ENCODE data around the gene KIAA1328.

Gene KIAA1328

DNA sequence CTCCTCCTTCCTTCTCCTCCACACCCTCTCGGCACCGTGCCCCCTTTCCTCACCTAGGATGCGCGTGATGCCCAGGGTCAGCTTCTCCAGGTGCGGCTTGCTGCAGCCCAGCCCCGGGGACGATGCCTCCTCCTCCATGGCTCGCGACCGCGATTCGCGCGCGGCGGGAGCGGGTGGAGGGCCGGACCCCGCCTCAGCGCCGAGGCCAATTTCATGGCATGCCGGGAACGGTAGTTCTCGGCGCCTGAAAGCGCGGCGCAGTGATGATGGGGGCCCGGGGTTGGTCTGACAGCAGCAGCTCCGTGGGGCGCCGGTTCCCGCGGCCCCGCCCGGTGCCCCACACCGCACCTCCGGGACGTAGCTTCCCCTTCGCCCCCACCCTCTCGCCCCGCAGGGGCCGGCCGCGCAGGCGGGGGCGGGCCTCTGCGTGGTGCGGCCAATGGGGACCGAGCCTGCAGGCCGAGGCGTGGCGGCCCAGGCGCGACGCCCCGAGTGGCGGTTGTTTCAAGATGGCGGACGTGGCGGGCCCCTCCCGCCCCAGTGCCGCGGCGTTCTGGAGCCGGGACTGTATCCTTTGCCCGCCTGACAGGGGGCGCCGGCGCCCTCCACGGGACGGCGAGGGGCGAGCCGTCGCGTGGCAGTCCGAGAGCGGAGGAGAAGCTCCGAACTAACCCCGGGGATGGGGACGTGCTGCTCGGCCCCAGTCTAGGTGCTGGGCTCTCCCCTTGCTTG lies at the start of gene KIAA1328, which contains the start of gene TPGS2:
TSS of gene KIAA1328 (plus strand) at position 498 of the 732 bp plus-strand sequence. CDS start at position 510, 12 bp downstream.
TSS of gene TPGS2 (minus strand) at position 373 of the 732 bp plus-strand sequence. CDS start at position 138, 235 bp downstream.
- no peaks in the 10 kb centered on the region for H3K27me3 ChIP-seq (ENCODE audit: control insufficient read depth, insufficient read depth, low read length)
- H3K4me1 ChIP-seq (ENCODE audit: control insufficient read depth, insufficient read depth, low read length): peaks cover 2% of the 10 kb centered on the region
- H3K4me3 ChIP-seq (ENCODE audit: low read depth, low read length): peak within 1 kb of the TSS; percentile 96
- H3K9me3 ChIP-seq (ENCODE audit: control insufficient read depth, insufficient read depth, low read length): no peaks in the 10 kb centered on the region
- H3K36me3 ChIP-seq (ENCODE audit: control insufficient read depth, insufficient read depth, low read length): no peaks in the 10 kb centered on the region
- peak within 1 kb of the TSS; percentile 84 for H3K9ac ChIP-seq (ENCODE audit: low read depth, low read length)

DNA sequence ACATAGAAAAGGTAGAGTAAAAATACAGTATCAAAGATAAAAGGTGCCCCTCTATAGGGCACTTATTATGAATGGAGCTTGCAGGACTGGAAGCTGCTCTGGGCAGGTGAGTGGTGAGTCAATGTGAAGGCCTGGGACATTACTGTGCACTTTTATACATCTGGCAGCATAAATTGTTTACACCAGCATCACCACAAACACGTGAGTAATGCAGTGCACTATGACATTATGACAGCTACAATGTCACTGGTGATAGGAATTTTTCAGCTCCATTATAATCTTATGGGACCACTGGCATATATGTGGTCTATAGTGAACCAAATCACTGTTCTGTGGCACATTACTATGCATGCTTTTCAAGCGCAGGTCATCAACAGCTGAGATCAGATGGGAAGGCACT lies 48.2 kb upstream of the KIAA1328 start:
- H3K36me3 ChIP-seq (ENCODE audit: control insufficient read depth, insufficient read depth, low read length): no peaks in the 10 kb centered on the region
- no peaks in the 10 kb centered on the region for H3K4me1 ChIP-seq (ENCODE audit: control insufficient read depth, insufficient read depth, low read length)
- H3K4me3 ChIP-seq (ENCODE audit: low read depth, low read length): no peak overlapping the region
- H3K27me3 ChIP-seq (ENCODE audit: control insufficient read depth, insufficient read depth, low read length): no peaks in the 10 kb centered on the region
- no peak overlapping the region for H3K9ac ChIP-seq (ENCODE audit: low read depth, low read length)
- H3K9me3 ChIP-seq (ENCODE audit: control insufficient read depth, insufficient read depth, low read length): no peaks in the 10 kb centered on the region

DNA sequence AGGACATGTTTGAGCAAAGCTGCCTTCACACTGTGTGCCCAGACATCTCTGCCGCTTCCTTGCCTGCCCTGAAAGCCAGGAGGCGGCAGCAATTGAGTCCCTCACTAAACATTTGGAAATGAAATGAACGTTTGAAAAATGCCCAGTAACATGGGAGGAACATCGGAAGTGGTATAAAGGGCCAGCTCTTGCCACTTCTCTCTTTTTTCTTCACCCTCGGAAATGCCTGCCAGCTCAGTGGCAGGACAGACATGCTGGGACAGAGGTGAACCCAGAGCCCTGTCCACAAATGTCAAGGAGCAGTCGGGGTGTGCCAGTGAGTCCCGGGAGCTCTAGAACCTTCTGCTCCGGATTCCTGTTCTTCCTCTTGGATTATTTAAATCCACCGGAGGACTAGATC lies 46.2 kb upstream of the KIAA1328 start:
- H3K36me3 ChIP-seq (ENCODE audit: control insufficient read depth, insufficient read depth, low read length): no peaks in the 10 kb centered on the region
- no peak overlapping the region for H3K4me3 ChIP-seq (ENCODE audit: low read depth, low read length)
- no peaks in the 10 kb centered on the region for H3K4me1 ChIP-seq (ENCODE audit: control insufficient read depth, insufficient read depth, low read length)
- no peaks in the 10 kb centered on the region for H3K27me3 ChIP-seq (ENCODE audit: control insufficient read depth, insufficient read depth, low read length)
- H3K9me3 ChIP-seq (ENCODE audit: control insufficient read depth, insufficient read depth, low read length): no peaks in the 10 kb centered on the region
- H3K9ac ChIP-seq (ENCODE audit: low read depth, low read length): no peak overlapping the region

DNA sequence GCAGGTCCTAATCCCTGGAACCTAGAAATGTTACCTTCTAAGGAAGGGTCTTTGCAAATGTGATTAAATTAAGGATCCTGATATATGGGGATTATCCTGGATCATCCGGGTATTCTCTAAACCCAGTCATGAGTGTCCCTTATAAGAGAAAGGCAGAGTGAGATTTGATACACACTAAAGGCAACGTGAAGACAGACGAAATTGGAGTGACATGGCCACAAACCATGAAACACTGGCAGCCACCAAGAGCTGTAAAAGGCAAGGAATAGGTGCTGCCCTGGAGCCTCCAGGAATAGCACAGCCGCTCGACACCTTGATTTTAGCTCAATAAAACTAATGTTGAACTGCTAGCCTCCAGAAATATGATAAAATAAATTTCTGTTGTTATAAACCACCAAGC lies 45.1 kb upstream of the KIAA1328 start:
- H3K9ac ChIP-seq (ENCODE audit: low read depth, low read length): no peak overlapping the region
- H3K4me1 ChIP-seq (ENCODE audit: control insufficient read depth, insufficient read depth, low read length): no peaks in the 10 kb centered on the region
- no peaks in the 10 kb centered on the region for H3K36me3 ChIP-seq (ENCODE audit: control insufficient read depth, insufficient read depth, low read length)
- H3K4me3 ChIP-seq (ENCODE audit: low read depth, low read length): no peak overlapping the region
- H3K9me3 ChIP-seq (ENCODE audit: control insufficient read depth, insufficient read depth, low read length): no peaks in the 10 kb centered on the region
- H3K27me3 ChIP-seq (ENCODE audit: control insufficient read depth, insufficient read depth, low read length): no peaks in the 10 kb centered on the region

DNA sequence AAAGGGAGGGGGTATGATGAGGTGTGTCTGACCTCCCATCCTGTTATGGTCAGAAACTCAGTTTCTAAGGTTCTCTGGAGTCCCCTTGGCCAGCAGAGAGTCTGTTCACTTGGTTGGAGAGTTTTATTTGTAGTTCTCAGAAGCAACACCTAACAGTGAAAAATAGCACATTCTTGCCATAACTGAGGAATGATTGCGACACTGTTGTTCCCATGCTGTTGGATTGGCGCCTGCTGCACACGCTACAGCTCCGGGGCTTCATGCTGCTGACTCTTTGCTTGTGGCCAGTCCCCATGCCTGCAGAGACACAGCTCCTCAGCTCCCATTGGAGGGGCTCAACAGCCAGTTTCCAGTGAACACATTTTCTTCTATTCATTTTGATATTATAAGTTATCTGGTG lies 42.2 kb upstream of the KIAA1328 start:
- H3K36me3 ChIP-seq (ENCODE audit: control insufficient read depth, insufficient read depth, low read length): no peaks in the 10 kb centered on the region
- H3K4me1 ChIP-seq (ENCODE audit: control insufficient read depth, insufficient read depth, low read length): no peaks in the 10 kb centered on the region
- H3K9ac ChIP-seq (ENCODE audit: low read depth, low read length): no peak overlapping the region
- H3K9me3 ChIP-seq (ENCODE audit: control insufficient read depth, insufficient read depth, low read length): no peaks in the 10 kb centered on the region
- no peak overlapping the region for H3K4me3 ChIP-seq (ENCODE audit: low read depth, low read length)
- no peaks in the 10 kb centered on the region for H3K27me3 ChIP-seq (ENCODE audit: control insufficient read depth, insufficient read depth, low read length)

DNA sequence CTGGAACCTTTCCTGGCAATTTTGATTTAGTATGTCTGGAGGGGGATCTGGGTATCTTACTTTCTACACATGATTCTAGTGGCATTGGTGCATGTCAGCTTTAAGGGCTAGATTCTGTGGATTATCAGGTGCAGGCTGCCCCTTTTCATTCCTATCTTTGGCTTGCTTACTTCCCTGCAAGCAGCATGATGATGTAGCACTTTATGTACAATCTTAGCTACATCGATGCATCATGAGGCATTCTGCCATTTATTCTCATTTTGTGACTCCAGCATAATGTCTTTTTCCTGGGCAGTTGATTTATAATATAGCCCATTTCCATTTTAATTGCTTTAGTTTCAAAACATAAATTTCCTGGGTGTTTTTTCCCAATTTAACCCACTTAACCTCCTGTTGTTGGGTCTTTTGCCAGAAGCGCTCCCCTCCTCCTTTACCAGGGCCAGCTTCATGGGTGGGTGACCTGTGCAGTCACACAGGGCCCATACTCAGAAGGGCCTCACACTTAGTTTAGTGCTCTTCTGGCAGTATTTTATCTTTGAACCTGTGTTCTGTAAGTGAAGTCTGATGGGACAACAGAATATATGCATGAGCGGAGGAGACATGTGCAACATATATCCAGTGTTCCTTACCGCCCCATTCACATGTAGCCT lies 36.2 kb upstream of the KIAA1328 start:
- no peaks in the 10 kb centered on the region for H3K36me3 ChIP-seq (ENCODE audit: control insufficient read depth, insufficient read depth, low read length)
- no peaks in the 10 kb centered on the region for H3K9me3 ChIP-seq (ENCODE audit: control insufficient read depth, insufficient read depth, low read length)
- no peaks in the 10 kb centered on the region for H3K27me3 ChIP-seq (ENCODE audit: control insufficient read depth, insufficient read depth, low read length)
- no peaks in the 10 kb centered on the region for H3K4me1 ChIP-seq (ENCODE audit: control insufficient read depth, insufficient read depth, low read length)
- H3K4me3 ChIP-seq (ENCODE audit: low read depth, low read length): no peak overlapping the region
- H3K9ac ChIP-seq (ENCODE audit: low read depth, low read length): no peak overlapping the region

DNA sequence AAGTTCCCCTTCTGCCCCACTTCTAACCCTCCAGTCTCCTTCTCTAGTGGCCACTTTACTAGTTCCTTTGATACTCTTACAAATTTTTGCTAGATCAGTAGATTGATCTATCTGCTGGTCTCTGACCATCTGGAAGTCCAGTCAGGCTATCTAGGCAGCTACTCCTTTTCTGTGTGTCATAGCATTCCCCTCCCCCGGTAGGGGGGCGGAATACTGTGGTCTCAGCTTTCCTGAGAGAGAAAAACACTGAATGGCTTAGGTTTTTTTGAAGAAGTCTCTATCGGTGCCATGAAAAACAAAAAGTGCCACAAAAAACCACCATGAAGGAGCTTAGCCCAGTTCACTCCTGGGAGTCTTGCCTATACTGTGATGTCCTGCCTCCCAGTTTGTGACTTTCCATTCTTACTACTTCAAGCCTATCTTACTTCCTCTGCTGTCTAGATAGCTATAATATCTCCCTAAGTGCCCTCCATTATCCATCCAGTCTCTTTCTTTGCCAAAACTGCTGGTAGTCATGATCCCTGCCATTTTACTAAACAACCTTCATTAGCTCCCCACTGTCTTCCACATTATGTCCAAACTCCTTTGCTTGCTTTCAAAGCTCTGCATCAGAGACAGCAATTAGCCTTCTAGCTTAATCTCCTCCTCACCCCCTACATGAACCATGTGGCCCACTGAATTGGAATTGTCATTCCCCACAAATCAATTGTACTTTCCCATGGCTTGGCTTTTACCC lies 30.0 kb upstream of the KIAA1328 start:
- Histone ChIP-seq H3K36me3 (ENCODE audit: control insufficient read depth, insufficient read depth, low read length) (peaks cover 6% of the 10 kb centered on the region), H3K4me1 (ENCODE audit: control insufficient read depth, insufficient read depth, low read length) (no peaks in the 10 kb centered on the region), H3K4me3 (ENCODE audit: low read depth, low read length) (no peak overlapping the region), H3K27me3 (ENCODE audit: control insufficient read depth, insufficient read depth, low read length) (no peaks in the 10 kb centered on the region), H3K9me3 (ENCODE audit: control insufficient read depth, insufficient read depth, low read length) (no peaks in the 10 kb centered on the region), H3K9ac (ENCODE audit: low read depth, low read length) (no peak overlapping the region)

DNA sequence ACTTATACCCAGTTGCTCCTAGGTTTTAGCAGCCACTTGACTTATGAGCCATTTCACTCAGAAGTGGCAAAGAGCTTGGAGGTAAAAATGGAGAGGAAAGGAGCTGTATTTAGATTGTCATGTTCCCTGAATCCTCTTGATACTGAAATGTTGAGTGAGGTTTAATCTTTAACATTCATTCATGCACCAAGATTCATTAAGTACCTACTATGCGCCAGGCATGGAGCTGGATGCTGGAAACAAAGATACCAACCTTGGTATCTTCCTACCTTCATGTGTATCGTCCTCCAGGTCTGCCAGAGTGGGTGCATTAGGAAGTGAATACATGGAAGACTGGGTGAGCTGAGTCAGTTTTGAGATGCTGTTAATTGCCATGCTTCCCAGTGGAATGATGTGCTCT lies 23.8 kb upstream of the KIAA1328 start:
- Histone ChIP-seq H3K9ac (ENCODE audit: low read depth, low read length) (no peak overlapping the region), H3K4me1 (ENCODE audit: control insufficient read depth, insufficient read depth, low read length) (no peaks in the 10 kb centered on the region), H3K4me3 (ENCODE audit: low read depth, low read length) (no peak overlapping the region), H3K36me3 (ENCODE audit: control insufficient read depth, insufficient read depth, low read length) (peaks cover 5% of the 10 kb centered on the region), H3K27me3 (ENCODE audit: control insufficient read depth, insufficient read depth, low read length) (no peaks in the 10 kb centered on the region), H3K9me3 (ENCODE audit: control insufficient read depth, insufficient read depth, low read length) (no peaks in the 10 kb centered on the region)

DNA sequence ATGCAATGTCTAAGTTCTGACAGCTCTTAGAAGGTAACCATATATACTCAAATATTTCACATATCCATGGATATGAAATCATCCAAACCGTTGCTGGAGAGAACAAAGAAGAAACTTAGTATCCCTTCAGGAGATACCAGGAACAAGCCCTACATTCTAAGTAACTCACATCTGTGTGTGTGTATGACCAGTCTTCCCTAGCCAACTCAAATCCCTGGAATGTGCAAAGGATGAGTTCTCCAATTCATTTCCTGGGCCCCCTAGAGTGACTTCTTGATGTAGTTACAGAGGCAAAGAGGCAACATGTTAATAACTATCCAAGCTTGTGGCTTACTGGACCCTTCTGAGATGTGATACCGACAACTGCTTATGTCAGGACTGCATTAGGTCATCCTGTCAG lies 20.2 kb upstream of the KIAA1328 start:
- Histone ChIP-seq H3K27me3 (ENCODE audit: control insufficient read depth, insufficient read depth, low read length) (no peaks in the 10 kb centered on the region), H3K9me3 (ENCODE audit: control insufficient read depth, insufficient read depth, low read length) (no peaks in the 10 kb centered on the region), H3K36me3 (ENCODE audit: control insufficient read depth, insufficient read depth, low read length) (peaks cover 4% of the 10 kb centered on the region), H3K4me3 (ENCODE audit: low read depth, low read length) (no peak overlapping the region), H3K4me1 (ENCODE audit: control insufficient read depth, insufficient read depth, low read length) (no peaks in the 10 kb centered on the region), H3K9ac (ENCODE audit: low read depth, low read length) (no peak overlapping the region)

DNA sequence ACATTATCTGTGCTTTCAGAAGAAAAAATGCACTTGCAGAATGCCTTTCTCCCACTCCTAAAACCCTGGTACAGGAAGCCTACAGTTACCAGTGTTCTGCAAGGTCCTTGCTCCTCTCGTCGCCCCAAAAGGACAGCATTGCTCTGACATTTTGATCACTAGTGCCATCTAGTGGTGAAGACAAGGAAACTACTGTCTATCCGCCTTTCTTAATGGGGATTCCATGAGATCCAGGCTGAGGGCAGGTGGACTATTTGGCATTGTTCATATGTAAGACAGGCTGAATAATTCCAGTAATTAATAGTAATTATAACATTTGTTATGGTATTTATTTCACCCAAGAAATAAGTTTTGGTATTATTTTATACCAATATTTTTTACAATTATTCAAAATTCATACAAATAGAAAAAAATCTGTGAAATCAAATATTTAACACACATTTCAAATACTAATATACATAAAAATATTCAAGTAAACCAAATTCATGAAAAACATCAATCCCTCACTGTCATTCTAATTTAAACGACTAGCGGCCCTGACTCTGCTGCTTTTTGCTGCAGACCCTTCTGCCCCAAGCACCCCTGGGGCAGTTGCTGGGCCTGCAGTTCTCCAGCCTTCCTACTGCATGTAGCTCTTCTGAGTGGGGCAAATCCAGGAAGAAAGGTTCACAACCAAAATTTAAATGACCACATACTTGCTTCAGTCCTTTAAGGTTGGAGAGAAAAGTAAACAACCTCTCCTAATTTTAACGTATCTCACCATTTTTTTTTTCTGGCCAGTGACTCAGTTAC lies 19.1 kb upstream of the KIAA1328 start:
- Histone ChIP-seq H3K9ac (ENCODE audit: low read depth, low read length) (no peak overlapping the region), H3K27me3 (ENCODE audit: control insufficient read depth, insufficient read depth, low read length) (no peaks in the 10 kb centered on the region), H3K4me3 (ENCODE audit: low read depth, low read length) (no peak overlapping the region), H3K9me3 (ENCODE audit: control insufficient read depth, insufficient read depth, low read length) (no peaks in the 10 kb centered on the region), H3K4me1 (ENCODE audit: control insufficient read depth, insufficient read depth, low read length) (no peaks in the 10 kb centered on the region), H3K36me3 (ENCODE audit: control insufficient read depth, insufficient read depth, low read length) (peaks cover 3% of the 10 kb centered on the region)

DNA sequence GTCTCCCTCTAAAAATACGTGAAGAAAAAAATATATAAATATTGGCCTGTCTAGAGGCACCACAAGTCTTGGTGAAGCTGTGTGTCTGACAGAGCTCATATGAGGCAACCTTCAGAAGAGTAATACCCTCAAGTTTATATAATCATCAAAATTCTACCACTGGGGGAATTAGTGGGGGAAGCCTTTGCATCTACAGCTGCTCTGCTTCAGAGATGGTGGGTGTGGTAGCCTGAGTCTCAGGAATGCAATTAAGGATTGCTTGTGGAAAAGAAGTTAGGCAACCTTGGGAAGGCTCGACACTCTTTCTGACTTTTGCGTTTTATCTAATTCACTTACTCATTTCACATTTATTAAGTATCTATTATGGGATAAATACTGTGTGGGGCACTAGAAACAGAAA lies 17.5 kb upstream of the KIAA1328 start:
- no peaks in the 10 kb centered on the region for H3K9me3 ChIP-seq (ENCODE audit: control insufficient read depth, insufficient read depth, low read length)
- H3K4me1 ChIP-seq (ENCODE audit: control insufficient read depth, insufficient read depth, low read length): no peaks in the 10 kb centered on the region
- H3K36me3 ChIP-seq (ENCODE audit: control insufficient read depth, insufficient read depth, low read length): peaks cover 3% of the 10 kb centered on the region
- H3K27me3 ChIP-seq (ENCODE audit: control insufficient read depth, insufficient read depth, low read length): no peaks in the 10 kb centered on the region
- no peak overlapping the region for H3K9ac ChIP-seq (ENCODE audit: low read depth, low read length)
- no peak overlapping the region for H3K4me3 ChIP-seq (ENCODE audit: low read depth, low read length)
